OCI-LY1 (cell line): ENCODE data around the gene DDX1.

Experiments used
- CTCF ChIP-seq: fragments of 200-600 bp; sonication (generic), shearing (Covaris generic); IDR thresholded peaks from 2 replicates; pipeline ENCODE4 v1.5.1; 2017; ENCODE audit warnings: mild to moderate bottlenecking, antibody characterized with exemption, low read length, moderate library complexity, mixed read lengths
- EZH2 ChIP-seq: fragments of 200-600 bp; sonication (generic), shearing (Covaris generic); IDR thresholded peaks from 2 replicates; pipeline ENCODE4 v1.8.0; 2017; ENCODE audit warnings: borderline replicate concordance, mixed run types, mild to moderate bottlenecking, antibody characterized with exemption, low read length, moderate library complexity, mixed read lengths

GRCh38 chr2:15641530-15641982 lies 49.9 kb downstream of the DDX1 start:
- TF ChIP-seq CTCF: no peak
- no peak for TF ChIP-seq EZH2
